ENCODE results near the gene SUGP2. TPM values are rescaled to one million over a fixed set of nuclear protein-coding genes. Genes with fewer than 3 reads are reported as not detected.

Gene SUGP2
- polyA plus RNA-seq, 1 donor (not counting 4 experiments of a cell fraction or from before 2014, with no cell fraction given) = 51.2 TPM

- DNase-seq (ENCODE audit: low read depth, low spot score) (no peak), FAIRE-seq (no peak)
- TF ChIP-seq EZH2 (IDR thresholded peaks at IDR 0.05; ENCODE audit: low read length) = no peak
- TF ChIP-seq CTCF (optimal IDR thresholded peaks at IDR 0.05 in 1 of 3, IDR thresholded peaks at IDR 0.05 in 1 of 3, conservative IDR thresholded peaks at IDR 0.05 in 1 of 3; ENCODE audit: extremely low read depth in 1 of 3, insufficient read depth in 2 of 3, low read length in 3 of 3) = peak; percentile 37 to 72 (median 70)
- Histone ChIP-seq H3K9me3 (ENCODE audit: control insufficient read depth, low read depth, low read length) (no peaks in the 10 kb centered on the region), H2AFZ (ENCODE audit: control insufficient read depth, low read length) (no peak overlapping the region), H3K36me3 (ENCODE audit: control insufficient read depth in 2 of 2, extremely low read depth in 1 of 2, insufficient read depth in 2 of 2, low read length in 2 of 2) (peaks cover 31 to 37% of the 10 kb centered on the region in 2 experiments), H3K9ac (ENCODE audit: control insufficient read depth, extremely low read depth, insufficient read depth, low read length) (no peak overlapping the region), H3K79me2 (ENCODE audit: control insufficient read depth, insufficient read depth, low read length) (no peaks in the 10 kb centered on the region), H3K4me3 (ENCODE audit: control insufficient read depth in 2 of 3, extremely low read depth in 1 of 3, insufficient read depth in 2 of 3, low read depth in 1 of 3, low read length in 3 of 3) (no peak overlapping the region), H3K4me2 (ENCODE audit: control insufficient read depth, extremely low read depth, insufficient read depth, low read depth, low read length) (no peak overlapping the region), H3K27ac (ENCODE audit: control insufficient read depth, insufficient read depth, low read length) (no peak overlapping the region), H3K9me1 (ENCODE audit: control insufficient read depth, extremely low read depth, insufficient read depth, low read length) (peaks cover 4% of the 10 kb centered on the region), H3K27me3 (ENCODE audit: control insufficient read depth, extremely low read depth, insufficient read depth, low read length) (no peaks in the 10 kb centered on the region), H3K4me1 (ENCODE audit: control insufficient read depth, extremely low read depth, insufficient read depth, low read length) (peaks cover 12% of the 10 kb centered on the region), H4K20me1 (ENCODE audit: control insufficient read depth, extremely low read depth, insufficient read depth, low read length) (no peaks in the 10 kb centered on the region)
- dilution Hi-C loops (cut with MboI; ENCODE audit: extremely low pct_ligation_motif_present, low sequenced_read_pairs) = no loop called here
These were observed 20.4 kb upstream of the SUGP2 start for GRCh38 chr19:19053508-19054314.

- H3K79me2 ChIP-seq (ENCODE audit: control insufficient read depth, insufficient read depth, low read length) = no peaks in the 10 kb centered on the region
- no peaks in the 10 kb centered on the region for H4K20me1 ChIP-seq (ENCODE audit: control insufficient read depth, extremely low read depth, insufficient read depth, low read length)
- no peak overlapping the region for H3K4me3 ChIP-seq (ENCODE audit: control insufficient read depth in 2 of 3, extremely low read depth in 1 of 3, insufficient read depth in 2 of 3, low read depth in 1 of 3, low read length in 3 of 3)
- DNase-seq (ENCODE audit: low read depth, low spot score) (no peak), FAIRE-seq (no peak)
- dilution Hi-C loops (cut with MboI; ENCODE audit: extremely low pct_ligation_motif_present, low sequenced_read_pairs) = no loop called here
- H3K4me2 ChIP-seq (ENCODE audit: control insufficient read depth, extremely low read depth, insufficient read depth, low read depth, low read length) = no peak overlapping the region
- H3K4me1 ChIP-seq (ENCODE audit: control insufficient read depth, extremely low read depth, insufficient read depth, low read length) = peaks cover 12% of the 10 kb centered on the region
- no peaks in the 10 kb centered on the region for H3K9me3 ChIP-seq (ENCODE audit: control insufficient read depth, low read depth, low read length)
- H3K27me3 ChIP-seq (ENCODE audit: control insufficient read depth, extremely low read depth, insufficient read depth, low read length) = no peaks in the 10 kb centered on the region
- H3K36me3 ChIP-seq (ENCODE audit: control insufficient read depth in 2 of 2, extremely low read depth in 1 of 2, insufficient read depth in 2 of 2, low read length in 2 of 2) = peaks cover 31 to 34% of the 10 kb centered on the region in 2 experiments
- no peak overlapping the region for H2AFZ ChIP-seq (ENCODE audit: control insufficient read depth, low read length)
- H3K27ac ChIP-seq (ENCODE audit: control insufficient read depth, insufficient read depth, low read length) = no peak overlapping the region
- TF ChIP-seq CTCF (optimal IDR thresholded peaks at IDR 0.05 in 1 of 3, IDR thresholded peaks at IDR 0.05 in 1 of 3, conservative IDR thresholded peaks at IDR 0.05 in 1 of 3; ENCODE audit: extremely low read depth in 1 of 3, insufficient read depth in 2 of 3, low read length in 3 of 3) (no peak), EZH2 (IDR thresholded peaks at IDR 0.05; ENCODE audit: low read length) (no peak)
- H3K9me1 ChIP-seq (ENCODE audit: control insufficient read depth, extremely low read depth, insufficient read depth, low read length) = peaks cover 4% of the 10 kb centered on the region
- H3K9ac ChIP-seq (ENCODE audit: control insufficient read depth, extremely low read depth, insufficient read depth, low read length) = no peak overlapping the region
These were observed 19.6 kb upstream of the SUGP2 start for GRCh38 chr19:19052921-19053320.

All from keratinocyte (primary cell).